GDM1 (cell line): ENCODE measurements around the gene PKP2.

Experiments
- DNase-seq: peaks from one replicate; lab custom pipeline; 2025; lab: John Stamatoyannopoulos, UW

The PKP2 gene

DNA sequence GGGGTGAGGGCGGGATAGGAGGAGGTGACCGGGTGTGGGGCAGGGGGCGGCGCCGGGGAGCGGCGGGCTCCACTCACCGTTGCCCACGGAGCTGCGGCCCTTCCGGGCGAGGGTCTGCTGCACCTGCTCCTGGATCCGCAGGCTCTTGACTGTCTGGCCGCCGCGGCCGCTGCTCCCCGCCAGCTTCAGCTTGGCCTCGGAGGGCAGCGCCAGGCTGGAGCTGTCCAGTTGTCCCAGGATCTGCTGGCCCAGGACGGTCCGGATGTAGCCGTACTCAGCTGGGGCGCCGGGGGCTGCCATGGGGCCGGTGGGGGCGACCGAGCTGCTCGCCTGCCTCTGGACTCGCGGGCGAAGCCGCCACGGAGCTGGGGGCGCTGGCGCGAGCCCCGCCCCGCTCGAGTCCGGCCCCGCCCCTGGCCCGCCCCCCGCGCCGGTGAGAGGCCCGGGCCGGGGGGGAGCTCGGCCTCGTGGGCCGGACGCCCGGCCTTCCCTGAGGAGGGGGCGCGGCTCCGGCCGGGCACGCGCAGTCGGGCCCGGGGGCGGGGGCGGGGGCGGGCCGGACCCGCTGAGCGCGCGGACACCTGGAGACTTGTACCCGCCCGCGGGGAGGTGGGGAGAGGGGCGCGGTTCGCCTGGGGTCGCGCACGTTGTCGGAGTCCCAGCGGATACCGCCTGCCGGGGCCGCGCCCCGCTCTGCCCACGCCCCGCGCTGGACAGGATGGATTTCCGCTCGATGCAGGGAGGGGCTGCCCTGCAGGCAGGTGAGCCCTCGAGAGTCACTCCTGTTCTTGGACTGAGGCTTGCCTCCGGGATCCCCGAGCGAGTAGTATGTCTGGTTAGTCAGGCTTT, at the start of gene PKP2:
Gene PKP2, minus strand, starts transcription at position 346 of the 849 bp plus-strand sequence. Its CDS starts 46 bp downstream, at position 300.
- DNase-seq = no peak

DNA sequence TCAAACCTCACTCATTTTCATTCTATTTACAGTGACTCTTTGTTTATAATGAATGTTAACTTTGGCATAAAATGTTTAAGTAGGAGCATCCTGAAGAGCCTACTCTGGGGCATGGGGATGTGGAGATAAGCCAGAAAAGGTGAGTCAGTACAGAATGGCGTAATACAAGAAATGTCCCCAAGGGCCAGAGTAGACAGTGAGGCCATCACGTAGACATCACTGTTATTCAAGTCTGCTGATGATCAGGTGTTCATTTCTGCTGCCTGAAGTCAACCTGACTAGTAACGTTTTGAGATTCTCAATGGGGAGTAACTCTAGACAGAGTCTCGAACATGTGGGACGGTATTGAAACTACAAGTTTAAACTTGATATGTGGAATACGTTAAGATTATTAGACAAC, 47.6 kb upstream of the PKP2 start:
- no peak for DNase-seq

DNA sequence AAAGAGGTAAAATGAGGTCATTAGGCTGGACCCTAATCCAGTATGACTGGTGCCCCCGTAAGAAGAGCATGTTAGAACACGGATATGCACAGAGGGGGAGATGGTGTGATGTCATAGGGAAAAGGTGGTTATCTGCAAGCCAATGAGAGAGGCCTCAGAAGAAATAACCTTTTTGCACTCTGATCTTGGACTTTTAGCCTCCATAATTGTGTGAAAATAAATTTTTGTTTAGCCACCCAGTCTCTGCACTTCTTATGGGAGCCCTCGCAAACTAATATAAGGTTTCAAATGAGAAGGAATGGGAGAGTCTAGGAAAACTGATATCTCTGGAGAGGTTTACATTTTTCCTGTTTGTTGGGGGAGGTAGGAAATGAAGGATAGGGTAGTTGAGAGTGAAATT, 43.2 kb upstream of the PKP2 start:
- DNase-seq = no peak

DNA sequence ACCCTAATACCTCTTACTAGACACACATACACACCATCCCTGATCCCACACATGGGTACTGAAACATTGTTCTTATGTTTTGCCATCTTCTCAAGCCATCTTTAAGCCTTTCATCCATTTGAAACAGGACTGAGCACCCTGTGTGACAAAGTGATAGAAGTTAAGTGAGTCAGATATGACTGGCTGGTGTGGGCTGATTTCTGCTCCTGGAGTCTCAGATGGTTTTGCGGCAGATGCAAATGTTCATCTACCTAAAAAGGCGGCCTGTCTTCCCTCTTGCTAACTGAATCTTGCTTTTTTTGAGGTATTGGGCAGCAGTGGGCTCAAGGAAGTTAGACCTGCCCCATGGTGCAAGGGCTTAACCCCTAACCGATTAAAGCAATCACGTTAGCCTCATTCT, 30.4 kb upstream of the PKP2 start:
- no peak for DNase-seq

DNA sequence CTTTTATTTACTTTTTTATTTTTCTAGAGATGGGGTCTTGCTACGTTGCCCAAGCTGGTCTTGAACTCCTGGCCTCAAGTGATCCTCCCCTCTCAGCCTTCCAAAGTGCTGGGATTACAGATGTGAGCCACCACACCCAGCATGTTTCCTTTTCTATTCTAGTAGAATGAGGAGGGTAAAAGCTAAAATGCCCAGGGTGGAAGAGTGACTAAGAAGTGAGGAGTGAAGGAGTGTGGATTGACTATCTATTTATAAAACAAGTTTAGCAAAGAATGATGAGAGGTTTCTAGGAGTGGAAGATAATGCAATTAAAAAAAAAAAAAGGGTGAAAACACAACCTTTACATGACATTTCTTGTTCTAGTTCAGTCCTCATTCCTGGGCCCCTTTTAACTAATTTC, 29.8 kb upstream of the PKP2 start:
- DNase-seq = no peak

DNA sequence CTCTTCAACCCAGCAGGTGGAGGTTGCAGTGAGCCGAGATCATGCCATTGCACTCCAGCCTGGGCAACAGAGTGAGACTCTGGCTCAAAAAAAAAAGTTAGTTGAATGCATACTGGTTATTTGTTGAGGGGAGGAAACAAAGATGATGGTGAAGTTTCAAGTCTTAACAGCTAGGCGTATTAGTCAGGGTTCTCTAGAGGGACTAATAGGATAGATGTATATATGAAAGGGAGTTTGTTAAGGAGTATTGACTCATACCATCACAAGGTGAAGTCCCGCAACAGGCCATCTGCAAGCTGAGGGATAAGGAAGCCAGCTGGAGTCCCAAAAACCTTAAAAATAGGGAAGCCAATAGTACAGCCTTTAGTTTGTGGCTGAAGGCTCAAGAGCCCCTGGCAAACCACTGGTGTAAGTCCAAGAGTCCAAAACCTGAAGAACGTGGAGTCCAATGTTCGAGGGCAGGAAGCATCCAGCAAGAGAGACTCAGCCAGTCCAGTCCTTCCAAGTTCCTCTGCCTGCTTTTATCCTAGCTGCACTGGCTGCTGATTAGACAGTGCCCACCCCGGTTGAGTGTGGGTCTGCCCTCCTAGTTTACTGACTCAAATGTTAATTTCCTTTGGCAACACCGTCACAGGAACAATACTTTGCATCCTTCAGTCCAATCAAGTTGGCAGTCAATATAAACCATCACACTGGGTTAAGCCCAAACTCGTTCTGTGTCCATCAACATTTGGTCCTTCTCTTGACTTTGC, 26.1 kb upstream of the PKP2 start:
- DNase-seq = no peak

DNA sequence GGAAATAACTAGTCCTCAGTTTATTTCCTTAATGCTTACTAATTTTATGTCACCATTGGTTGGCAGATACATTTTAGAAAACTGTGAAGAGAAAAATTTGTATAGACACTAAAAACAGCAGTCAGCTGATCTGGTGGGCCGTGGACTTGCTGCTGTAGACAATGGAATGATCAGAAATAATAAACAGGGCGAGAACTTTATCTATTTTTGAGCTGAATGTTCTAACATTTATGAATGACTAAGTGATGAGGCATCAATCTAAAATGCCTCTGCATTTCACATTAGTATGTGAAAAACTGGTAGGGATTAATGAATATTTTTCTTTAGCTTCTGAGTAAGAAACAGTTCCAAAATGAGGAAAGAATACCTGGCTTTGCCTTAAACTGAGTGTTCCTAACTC, 24.8 kb upstream of the PKP2 start:
- DNase-seq = no peak

DNA sequence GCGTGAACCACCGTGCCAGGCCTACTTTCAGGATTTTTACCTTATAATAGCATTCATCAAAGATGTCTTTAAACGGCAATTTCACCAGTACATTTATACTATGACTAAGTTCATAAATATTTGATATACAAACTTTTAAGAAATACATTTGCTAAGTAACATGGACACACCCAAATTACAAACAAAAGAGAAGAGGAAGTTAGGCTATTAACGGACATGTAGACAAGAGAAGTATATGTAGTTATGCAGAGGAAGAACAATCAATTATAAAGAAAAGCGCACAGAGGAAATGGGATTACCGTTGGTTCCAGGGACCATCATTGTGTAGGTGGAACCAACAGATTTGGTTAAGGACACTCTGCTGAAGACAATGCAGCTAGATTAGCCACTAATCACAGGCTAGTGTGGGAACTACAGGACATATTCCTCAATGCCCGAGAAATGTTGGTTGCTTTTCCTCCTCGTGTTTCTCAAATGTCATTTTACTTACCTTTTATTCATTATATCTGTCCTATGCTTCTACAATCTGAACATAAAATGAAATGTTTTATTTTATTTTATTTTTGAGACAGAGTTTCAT, 24.0 kb upstream of the PKP2 start:
- no peak for DNase-seq

DNA sequence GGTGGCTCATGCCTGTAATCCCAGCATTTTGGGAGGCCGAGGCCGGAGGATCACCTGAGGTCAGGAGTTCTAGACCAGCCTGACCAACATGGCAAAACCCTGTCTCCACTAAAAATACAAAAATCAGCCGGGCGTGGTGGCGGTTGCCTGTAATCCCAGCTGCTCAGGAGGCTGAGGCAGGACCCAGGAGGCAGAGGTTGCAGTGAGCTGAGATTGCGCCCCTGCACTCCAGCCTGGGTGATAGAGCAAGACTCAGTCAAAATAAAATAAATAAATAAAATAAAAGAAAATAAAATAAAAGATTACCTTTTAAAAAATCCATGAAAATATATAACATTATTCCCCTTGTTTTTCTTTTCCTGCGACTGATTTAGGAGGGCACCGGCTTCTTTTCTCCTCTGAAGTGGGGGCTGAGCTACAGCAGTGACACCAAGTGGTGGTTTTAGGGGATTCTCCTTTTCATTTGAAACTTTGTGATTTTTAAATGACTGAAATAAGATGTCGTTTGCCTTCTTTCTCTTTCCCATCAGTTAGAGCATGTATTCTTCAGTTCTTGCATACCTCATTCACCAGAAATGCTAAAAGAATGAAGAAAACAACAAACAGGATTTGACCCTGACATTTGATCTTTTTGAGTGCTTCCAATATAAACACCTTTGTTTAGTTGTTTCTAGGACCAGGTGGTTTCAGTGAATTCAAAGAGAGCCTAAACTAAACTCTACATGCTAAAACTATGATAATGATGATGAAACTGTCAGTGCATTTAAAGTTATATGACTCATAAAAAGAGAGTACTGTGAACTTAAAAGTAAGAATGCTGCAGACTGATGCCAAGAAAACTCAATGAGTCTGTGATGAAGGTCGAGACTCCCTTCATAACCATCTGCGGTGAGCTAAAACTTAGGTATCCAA, 22.6 kb upstream of the PKP2 start:
- no peak for DNase-seq

DNA sequence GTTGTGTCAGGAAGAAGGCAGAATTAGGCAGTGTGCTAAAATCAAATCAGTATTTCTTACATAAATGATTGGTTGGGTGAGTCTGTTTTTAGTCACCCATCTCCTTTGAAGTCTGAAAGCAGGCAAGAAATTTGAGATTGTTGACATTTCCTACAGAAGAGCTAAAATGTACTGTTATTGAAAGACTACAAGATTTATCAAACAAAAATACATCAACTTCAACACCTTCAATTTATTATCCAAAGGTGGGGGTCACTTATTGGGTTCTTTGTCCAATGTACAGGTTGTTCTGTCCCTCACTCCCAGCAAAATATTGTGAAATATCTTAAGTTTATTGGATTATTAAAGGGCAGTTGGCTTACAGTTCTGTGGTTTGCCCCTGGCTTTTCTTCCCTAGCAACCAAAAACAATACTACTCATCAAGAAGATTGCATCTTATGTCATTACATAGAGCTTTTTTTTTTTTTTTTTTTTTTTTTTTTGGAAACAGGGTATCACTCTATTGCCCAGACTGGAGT, 20.6 kb upstream of the PKP2 start:
- no peak for DNase-seq

DNA sequence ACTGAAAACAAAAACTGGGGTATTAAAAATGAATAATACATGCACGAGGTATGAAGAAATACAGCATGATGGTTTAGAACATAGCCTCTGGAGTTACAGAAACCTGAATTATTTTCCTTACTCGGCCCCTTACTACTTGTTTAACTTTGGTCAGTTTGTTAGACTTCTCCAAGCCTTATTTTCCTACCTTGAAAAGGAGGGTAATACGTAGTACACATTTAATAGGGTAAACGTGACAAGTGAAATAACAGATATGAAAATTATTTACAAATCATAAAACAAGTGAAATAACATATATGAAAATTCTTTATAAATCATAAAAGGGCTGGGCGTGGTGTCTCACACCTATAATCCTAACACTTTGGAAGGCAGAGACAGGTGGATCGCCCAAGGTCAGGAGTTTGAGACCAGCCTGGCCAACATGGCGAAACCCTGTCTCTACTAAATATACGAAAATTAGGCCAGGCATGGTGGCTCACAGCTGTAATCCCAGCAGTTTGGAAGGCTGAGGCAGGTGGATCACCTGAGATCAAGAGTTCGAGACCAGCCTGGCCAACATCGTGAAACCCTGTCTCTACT, 11.4 kb upstream of the PKP2 start:
- DNase-seq = no peak

DNA sequence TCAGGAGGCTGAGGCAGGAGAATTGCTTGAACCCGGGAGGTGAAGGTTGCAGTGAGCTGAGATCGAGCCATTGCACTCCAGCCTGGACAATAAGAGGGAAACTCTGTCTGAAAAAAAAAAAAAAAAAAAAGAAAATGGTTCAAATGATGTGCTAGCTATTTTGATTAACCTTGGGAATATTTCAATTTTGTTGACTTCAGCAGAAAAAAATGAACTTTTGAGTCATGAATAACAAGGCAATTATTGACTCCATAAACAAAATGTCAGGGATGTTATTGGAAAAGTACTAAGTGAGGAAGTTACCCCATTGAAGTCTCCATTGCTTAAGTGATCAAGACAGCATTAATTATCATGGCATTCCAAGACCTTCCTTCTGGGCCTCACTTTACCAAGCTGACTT, 10.6 kb upstream of the PKP2 start:
- no peak for DNase-seq

DNA sequence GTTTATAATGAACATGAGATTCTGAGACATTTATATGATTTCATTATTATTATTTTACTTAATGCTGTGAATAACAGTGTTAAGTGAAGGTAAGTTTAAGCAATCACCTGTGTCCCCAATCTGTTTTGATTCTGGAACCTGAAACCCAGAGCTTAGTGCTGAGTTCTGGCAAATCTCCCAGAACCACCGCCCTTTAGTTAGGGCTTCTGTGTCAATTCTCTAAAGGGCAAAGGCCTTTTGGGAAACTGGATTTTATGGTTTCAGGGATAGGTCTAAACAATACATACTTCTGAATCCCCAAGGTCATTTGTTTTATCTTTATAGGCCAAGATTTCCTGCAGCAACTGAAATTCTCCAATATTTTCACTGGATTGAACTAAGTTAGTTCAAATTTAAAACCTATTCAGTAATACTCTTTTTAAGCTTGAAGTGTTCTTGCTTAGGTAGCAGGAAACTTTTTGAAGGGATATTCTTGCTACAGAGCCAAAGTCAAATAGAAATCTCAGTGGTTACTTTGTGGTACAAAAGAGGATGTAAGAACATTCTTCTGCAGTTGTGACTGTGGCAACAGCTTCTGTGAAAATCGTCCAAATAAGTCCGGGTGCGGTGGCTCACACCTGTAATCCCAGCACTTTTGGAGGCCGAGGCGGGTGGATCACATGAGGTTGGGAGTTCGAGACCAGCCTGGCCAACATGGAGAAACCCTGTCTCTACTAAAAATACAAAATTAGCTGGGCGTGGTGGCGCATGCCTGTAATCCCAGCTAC, 10.0 kb upstream of the PKP2 start:
- DNase-seq = no peak

DNA sequence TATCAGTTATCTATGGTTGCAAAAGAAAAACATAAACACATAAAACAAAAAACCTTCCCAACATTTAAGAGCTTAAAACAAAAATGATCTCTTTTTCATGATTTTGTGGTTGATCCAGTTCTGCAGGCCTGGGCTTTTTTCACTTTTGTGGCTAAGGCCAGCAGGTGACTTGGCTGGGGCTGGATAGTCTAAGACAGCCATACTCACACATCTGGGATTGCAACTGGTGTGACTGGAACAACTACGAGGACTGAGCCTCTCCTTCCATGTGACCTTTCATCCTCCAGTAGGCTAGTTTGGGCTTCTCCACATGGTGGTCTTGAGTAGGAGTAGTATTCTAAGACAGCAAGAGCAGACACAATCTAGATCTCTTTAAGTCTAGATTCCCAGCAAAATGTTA, 7.2 kb upstream of the PKP2 start:
- DNase-seq = no peak

DNA sequence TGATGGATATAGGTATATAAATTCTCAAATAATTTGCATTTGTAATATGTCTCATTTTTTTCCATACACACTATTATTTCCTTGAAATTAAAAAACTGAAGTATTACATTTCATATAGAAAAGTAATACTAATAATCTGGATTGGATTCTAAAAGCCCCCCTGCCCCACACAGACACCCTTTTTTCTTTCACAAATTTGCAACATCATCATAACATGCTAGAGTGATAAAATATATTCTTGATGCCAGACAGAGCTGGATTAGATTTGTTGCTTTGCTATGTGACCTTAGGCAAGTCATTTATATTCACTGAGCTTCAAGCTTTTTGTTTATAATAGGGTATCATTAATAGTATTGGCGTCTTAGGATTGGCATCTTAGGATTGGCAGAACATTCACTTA, 6.7 kb upstream of the PKP2 start:
- no peak for DNase-seq

DNA sequence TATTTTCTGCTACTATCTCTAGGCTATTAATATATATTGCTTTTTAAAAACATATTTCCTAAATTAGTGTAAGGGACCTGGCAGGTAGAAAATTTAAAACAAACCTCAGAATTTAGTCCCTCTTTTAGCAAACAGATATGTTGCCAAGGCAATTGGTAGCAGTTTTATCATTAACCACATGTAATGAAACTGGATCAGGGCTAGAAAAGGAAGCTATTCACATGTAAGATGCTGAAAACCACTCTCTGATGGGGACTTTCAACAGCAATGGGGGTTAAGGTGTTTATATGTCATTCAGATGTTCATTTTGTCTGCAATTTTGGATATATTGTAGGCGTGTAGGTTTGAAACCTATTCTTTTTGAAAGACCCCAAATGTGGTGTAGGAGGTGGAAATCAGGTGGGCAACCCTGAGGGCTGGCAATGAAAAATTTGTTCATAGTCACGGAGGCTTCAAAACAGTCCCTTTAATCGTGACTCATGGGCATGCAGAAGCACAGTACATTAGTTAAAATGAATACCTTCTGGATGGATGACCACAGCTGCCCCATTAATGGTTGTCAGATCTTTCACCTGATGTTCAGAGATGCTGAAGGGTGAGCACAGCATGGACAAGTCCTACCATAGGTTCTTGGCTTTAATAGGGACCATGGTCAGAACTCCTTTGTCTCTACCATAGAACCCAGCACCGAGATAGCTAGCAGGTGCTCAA, 5.9 kb upstream of the PKP2 start:
- DNase-seq = no peak

DNA sequence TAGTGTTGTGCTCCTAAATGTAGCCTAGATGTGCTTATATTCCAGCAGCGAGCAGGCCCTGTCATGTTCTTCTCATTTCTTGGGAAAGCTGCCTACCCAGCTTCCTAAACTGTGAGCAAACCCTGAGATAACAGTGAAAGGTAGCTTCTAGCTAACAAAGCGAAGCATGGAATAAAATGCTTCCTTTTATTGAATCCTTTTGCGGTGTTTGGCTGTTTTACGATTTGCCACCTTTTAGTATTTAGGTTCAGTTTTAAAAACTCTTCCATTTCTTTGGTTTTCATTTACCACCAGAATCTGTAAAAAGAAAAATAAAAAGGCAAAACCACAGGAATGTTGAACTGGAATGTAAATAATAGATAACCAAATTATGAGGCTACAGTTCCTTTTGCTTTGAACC, 5.0 kb upstream of the PKP2 start:
- no peak for DNase-seq

DNA sequence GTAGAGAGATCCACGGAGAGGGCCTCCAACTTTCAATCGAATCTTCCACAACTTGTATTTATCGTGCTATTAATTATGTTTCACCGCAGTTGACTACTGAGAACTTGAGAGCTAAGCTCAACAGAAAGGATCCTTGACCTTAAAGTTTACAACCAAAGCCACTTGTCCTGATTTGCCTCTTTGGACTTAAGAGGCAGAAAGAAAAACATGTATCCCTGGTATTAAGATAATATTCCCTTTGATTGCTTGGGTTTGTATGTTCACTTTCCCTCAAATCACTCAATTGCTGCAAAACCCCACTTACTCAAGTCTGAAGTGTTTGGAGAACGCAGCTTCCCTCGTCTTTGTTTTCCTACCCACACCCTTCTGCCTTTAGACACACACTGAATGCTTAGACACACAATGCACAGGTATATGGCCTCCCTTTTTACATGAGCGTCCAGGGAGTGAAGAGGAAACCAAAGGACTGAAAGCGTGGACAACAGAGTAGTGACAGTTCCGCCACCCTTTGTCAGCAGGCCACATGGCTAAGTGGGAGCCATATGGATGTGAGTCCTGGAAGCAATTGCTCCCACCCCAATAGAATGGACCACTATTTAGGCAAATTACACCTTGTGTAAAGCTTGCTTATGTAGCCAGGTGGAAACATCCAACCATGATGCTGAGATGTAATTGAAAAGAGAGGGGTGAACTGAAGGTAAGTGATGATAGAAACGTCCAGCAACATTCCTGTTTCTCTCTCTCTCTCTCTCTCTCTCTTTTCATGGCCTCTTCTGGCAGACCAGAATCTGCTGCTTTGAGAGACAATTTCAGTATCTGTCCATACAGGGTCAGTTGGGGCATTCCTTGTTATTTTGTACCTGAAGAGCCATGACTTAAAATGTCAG, 1.4 kb upstream of the PKP2 start:
- DNase-seq = no peak

DNA sequence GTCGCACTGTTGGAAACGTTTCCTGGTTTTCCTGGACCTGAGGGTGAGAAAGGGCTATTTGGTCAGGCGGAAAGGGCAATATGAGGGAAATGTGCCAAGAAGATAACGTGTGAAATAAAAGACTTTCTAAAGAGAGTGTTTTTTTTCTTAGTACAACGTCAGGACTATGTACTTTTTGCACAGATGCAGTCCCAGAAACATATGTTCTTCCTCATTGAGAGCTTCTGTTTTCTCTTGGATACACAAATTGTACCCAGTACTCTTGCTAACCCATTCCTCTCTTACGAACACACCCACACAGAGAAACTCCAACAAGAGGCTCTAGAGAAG, 669 bp upstream of the PKP2 start:
- DNase-seq = no peak
